HepG2 (cell line): ENCODE measurements around the gene DSCAML1. TPM values are rescaled to one million over a fixed set of nuclear protein-coding genes. Genes with fewer than 3 reads are reported as not detected.

ENCODE experiments used
- ATF4 ChIP-seq, 2 experiments: fragments of 450-650 bp in 1 of 2; sonication (generic) in 1 of 2; formaldehyde crosslinking; IDR thresholded peaks; 2 replicates each; pipeline versions ENCODE4 v1.5.0 to v1.8.0; 2020 to 2022; ENCODE audit warnings: mild to moderate bottlenecking in 1 of 2, missing genetic modification reagents in 1 of 2
- BRCA1 ChIP-seq: sonication (generic); formaldehyde crosslinking; IDR thresholded peaks from 2 replicates; pipeline ENCODE4 v1.4.0; 2020; ENCODE audit warnings: missing genetic modification reagents
- CENPBD1 ChIP-seq: sonication (generic); formaldehyde crosslinking; IDR thresholded peaks from 2 replicates; pipeline ENCODE4 v1.8.0; 2022; ENCODE audit warnings: missing genetic modification reagents, low read depth, mild to moderate bottlenecking, borderline replicate concordance
- ERF ChIP-seq: IDR thresholded peaks from 2 replicates; pipeline ENCODE4 v1.6.1; 2018; ENCODE audit warnings: missing biosample characterization, missing genetic modification reagents
- HDAC2 ChIP-seq: sonication (generic); formaldehyde crosslinking; IDR thresholded peaks from 2 replicates; pipeline ENCODE4 v1.4.0; 2020; ENCODE audit warnings: missing genetic modification reagents
- JDP2 ChIP-seq: sonication (generic); formaldehyde crosslinking; IDR thresholded peaks from 2 replicates; pipeline ENCODE4 v1.8.1; 2022; ENCODE audit warnings: missing genetic modification reagents, borderline replicate concordance
- MIXL1 ChIP-seq: IDR thresholded peaks from 2 replicates; pipeline ENCODE4 v1.6.1; 2016
- RORA ChIP-seq: sonication (generic); formaldehyde crosslinking; IDR thresholded peaks from 2 replicates; pipeline ENCODE4 v1.5.0; 2020; ENCODE audit warnings: mild to moderate bottlenecking, missing genetic modification reagents, moderate library complexity
- RXRB ChIP-seq: IDR thresholded peaks from 2 replicates; pipeline ENCODE4 v1.6.1; 2016; ENCODE audit warnings: borderline replicate concordance, missing genetic modification reagents, missing compliant biosample characterization
- STAG1 ChIP-seq: sonication (generic); formaldehyde crosslinking; IDR thresholded peaks from 2 replicates; pipeline ENCODE4 v1.4.0; 2020; ENCODE audit warnings: missing genetic modification reagents
- TOPORS ChIP-seq: sonication (generic); formaldehyde crosslinking; IDR thresholded peaks from 2 replicates; pipeline ENCODE4 v1.8.0; 2023; ENCODE audit warnings: mild to moderate bottlenecking, missing genetic modification reagents
- ZBTB39 ChIP-seq: sonication (generic); formaldehyde crosslinking; IDR thresholded peaks from 2 replicates; pipeline ENCODE4 v1.5.0; 2020; ENCODE audit warnings: missing genetic modification reagents
- ZBTB44 ChIP-seq: sonication (generic); formaldehyde crosslinking; IDR thresholded peaks from 2 replicates; pipeline ENCODE4 v1.4.0; 2020; ENCODE audit warnings: missing genetic modification reagents
- ZNF235 ChIP-seq: sonication (generic); formaldehyde crosslinking; IDR thresholded peaks from 2 replicates; pipeline ENCODE4 v1.8.1; 2023; ENCODE audit warnings: mild to moderate bottlenecking, missing genetic modification reagents, borderline replicate concordance
- ZNF296 ChIP-seq: sonication (generic); formaldehyde crosslinking; conservative IDR thresholded peaks from 2 replicates; pipeline ENCODE4 v1.5.0; 2020; ENCODE audit warnings: mild to moderate bottlenecking, missing genetic modification reagents
- ZNF598 ChIP-seq: sonication (generic); formaldehyde crosslinking; IDR thresholded peaks from 2 replicates; pipeline ENCODE4 v1.5.1; 2020; ENCODE audit warnings: mild to moderate bottlenecking, missing genetic modification reagents, borderline replicate concordance
- ZNF609 ChIP-seq: sonication (generic); formaldehyde crosslinking; IDR thresholded peaks from 2 replicates; pipeline ENCODE4 v1.4.0; 2020; ENCODE audit warnings: mild to moderate bottlenecking, missing genetic modification reagents, borderline replicate concordance
- ZNF740 ChIP-seq: sonication (generic); formaldehyde crosslinking; IDR thresholded peaks from 2 replicates; pipeline ENCODE4 v1.4.0; 2020; ENCODE audit warnings: missing genetic modification reagents
- polyA plus RNA-seq, 8 experiments: library from polyadenylated mRNA; depleted of rRNA in 3 of 8; stranded (reverse) in 7 of 8; unstranded in 1 of 8; fragments of >200 nt; fragmentation: Illumina TruSeq in 4 of 8; extraction: Trizol in 4 of 8; gene quantifications; 2 replicates each; pipeline versions ENCODE4 v1.2.1 to v1.2.3, GENCODE V29; 2011 to 2016; ENCODE audit warnings: low read depth in 4 of 8, missing spikeins in 1 of 8, mixed read lengths in 1 of 8; ENCODE audit not compliant: insufficient read depth in 1 of 8
- total RNA-seq, 5 experiments: library from RNA; depleted of rRNA; stranded (reverse); fragments of >200 nt; fragmentation: Illumina TruSeq; extraction: Trizol; gene quantifications; 2 replicates each; pipeline ENCODE4 v1.2.3, GENCODE V29; 2016; ENCODE audit warnings: low read depth in 1 of 5

Gene DSCAML1
- total and polyA plus RNA-seq, 2 of the 13 experiments (the other 11 are each of a cell fraction or from before 2014, with no cell fraction given) = 0.29 to 0.40 TPM

GRCh38 chr11:117816151-117816741 is 19.2 kb upstream of the DSCAML1 start (continued):
- TF ChIP-seq RORA (no peak), MIXL1 (CRISPR knock-in tag) (no peak), ZBTB44 (CRISPR knock-in tag) (no peak), ZNF296 (CRISPR knock-in tag) (no peak), ZNF740 (CRISPR knock-in tag) (no peak), STAG1 (CRISPR knock-in tag) (no peak), RXRB (CRISPR knock-in tag) (no peak), ZBTB39 (no peak), ZNF235 (no peak), ZNF598 (CRISPR knock-in tag) (no peak), TOPORS (CRISPR knock-in tag) (no peak), ZNF609 (CRISPR knock-in tag) (no peak), BRCA1 (CRISPR knock-in tag) (no peak), JDP2 (no peak), CENPBD1 (CRISPR knock-in tag) (no peak), ATF4 (CRISPR knock-in tag; IDR thresholded peaks at IDR 0.05) (no peak), HDAC2 (CRISPR knock-in tag) (no peak), ERF (CRISPR knock-in tag) (no peak)
